AG10803 (cell line): Measurements from ENCODE around the gene UBR4.
A peak's percentile ranks its signal among the peaks of the same experiment; 100 is the strongest.

Experiments
- DNase-seq: peaks from one replicate; pipeline ENCODE4 v3.0.0; 2010; ENCODE audit warnings: low read depth
- H3K4me3 ChIP-seq: 2 replicates; pipeline ENCODE4 v1.5.1; 2011; ENCODE audit warnings: mild to moderate bottlenecking, low read length, control low read depth
- CTCF ChIP-seq: conservative IDR thresholded peaks from 2 replicates; pipeline ENCODE4 v1.5.1; 2011; ENCODE audit warnings: mild to moderate bottlenecking, low read length, control low read depth, inconsistent platforms

The UBR4 gene

GRCh38 chr1:19086176-19086875, 123.7 kb downstream of the UBR4 start:
- no peak overlapping the region for H3K4me3 ChIP-seq
- TF ChIP-seq CTCF = no peak
- no peak for DNase-seq

GRCh38 chr1:19084206-19084738, 125.8 kb downstream of the UBR4 start:
- no peak overlapping the region for H3K4me3 ChIP-seq
- TF ChIP-seq CTCF = no peak
- DNase-seq = no peak

- no peak for TF ChIP-seq CTCF
- H3K4me3 ChIP-seq = no peak overlapping the region
- DNase-seq = no peak
Measured at GRCh38 chr1:19083081-19083480, 127.0 kb downstream of the UBR4 start.

- no peak overlapping the region for H3K4me3 ChIP-seq
- DNase-seq = peak; percentile 73
- no peak for TF ChIP-seq CTCF
Measured at GRCh38 chr1:19081218-19081893, 128.7 kb downstream of the UBR4 start.

- peak; percentile 74 for DNase-seq
- TF ChIP-seq CTCF = peak; percentile 10; the same call in 1 of the 2 replicates
- no peak overlapping the region for H3K4me3 ChIP-seq
Measured at GRCh38 chr1:19080721-19081120, 129.3 kb downstream of the UBR4 start.

- DNase-seq = no peak
- H3K4me3 ChIP-seq = no peak overlapping the region
- no peak for TF ChIP-seq CTCF
Measured at GRCh38 chr1:19079541-19080472, 130.3 kb downstream of the UBR4 start.
